Thoracic aorta (tissue), 2 donors: Measurements from ENCODE around the gene CD3E. TPM values are rescaled to one million over a fixed set of nuclear protein-coding genes. Genes with fewer than 3 reads are reported as not detected.

Experiments used
- ATAC-seq: fragments of 150-250 bp; one replicate; pipeline ENCODE4 v1.8.0; 2017; ENCODE audit warnings: low read depth; ENCODE audit not compliant: insufficient number of reproducible peaks, low FRiP score
- DNase-seq: peaks from one replicate; pipeline ENCODE4 v3.0.0-alpha.2; 2020; ENCODE audit warnings: low spot score
- H3K27ac ChIP-seq, 2 donors: fragments of 200-600 bp; sonication (generic); 1 replicate in 1 of 2; 2 replicates in 1 of 2; pipeline ENCODE4 v1.5.1; 2016; ENCODE audit warnings: mild to moderate bottlenecking in 2 of 2, moderate library complexity in 2 of 2
- H3K27me3 ChIP-seq: fragments of 200-600 bp; sonication (generic); replicated peaks from 2 replicates; pipeline ENCODE4 v1.6.0; 2016; ENCODE audit warnings: mild to moderate bottlenecking; ENCODE audit not compliant: insufficient read depth
- H3K36me3 ChIP-seq: fragments of 200-600 bp; sonication (generic); one replicate; pipeline ENCODE4 v1.5.1; 2016
- H3K4me1 ChIP-seq, 2 donors: fragments of 200-600 bp; sonication (generic); 1 replicate in 1 of 2; 2 replicates in 1 of 2; pipeline versions ENCODE4 v1.5.1 to v1.6.0; 2016; ENCODE audit warnings: low read depth in 2 of 2, mild to moderate bottlenecking in 1 of 2; ENCODE audit not compliant: control insufficient read depth in 1 of 2
- H3K4me3 ChIP-seq: fragments of 200-600 bp; sonication (generic); 2 replicates; pipeline ENCODE4 v1.5.1; 2016; ENCODE audit warnings: mild to moderate bottlenecking
- H3K9me3 ChIP-seq: fragments of 200-600 bp; sonication (generic); 2 replicates; pipeline ENCODE4 v1.5.1; 2016
- total RNA-seq, 2 donors: library from RNA; depleted of rRNA; stranded (reverse); fragments of >200 nt; gene quantifications; one replicate each; pipeline versions ENCODE4 v1.1.0 to v1.2.3, GENCODE V29; 2016
- TF ChIP-seq, protein P1 (sequence below): fragments of 200-600 bp; sonication (generic); IDR thresholded peaks from one replicate; pipeline ENCODE4 v1.5.1; 2019; ENCODE audit warnings: antibody characterized with exemption

CD3E gene
- total RNA-seq, 2 donors from 2014 or later = 1.1 to 1.3 TPM

DNA sequence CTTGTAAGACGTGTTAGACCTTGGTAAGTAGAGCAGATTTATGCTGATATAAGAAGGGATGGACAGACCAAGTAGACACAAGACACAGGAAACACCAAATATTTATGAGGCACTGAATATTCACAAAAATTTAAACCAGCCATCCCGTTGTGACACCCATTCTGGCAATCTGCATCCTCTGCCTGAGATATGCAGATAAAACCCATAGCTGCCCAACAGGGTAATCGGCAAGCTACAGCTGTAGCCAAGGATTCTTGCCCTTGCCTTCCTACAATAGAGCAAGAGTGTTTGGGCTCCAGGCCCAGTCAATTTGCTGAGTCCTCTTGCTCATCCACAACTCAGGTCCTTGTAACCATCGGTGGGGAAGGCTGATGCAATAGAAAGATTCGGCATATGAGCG lies 21.9 kb upstream of the CD3E start:
- no peaks in the 10 kb centered on the region for H3K36me3 ChIP-seq
- H3K27me3 ChIP-seq = no peaks in the 10 kb centered on the region
- no peaks in the 10 kb centered on the region for H3K9me3 ChIP-seq
- H3K4me3 ChIP-seq = no peak overlapping the region
- DNase-seq (no peak), ATAC-seq (no peak)
- H3K4me1 ChIP-seq = no peaks in the 10 kb centered on the region
- H3K27ac ChIP-seq = no peak overlapping the region
- TF ChIP-seq, protein P1, sequence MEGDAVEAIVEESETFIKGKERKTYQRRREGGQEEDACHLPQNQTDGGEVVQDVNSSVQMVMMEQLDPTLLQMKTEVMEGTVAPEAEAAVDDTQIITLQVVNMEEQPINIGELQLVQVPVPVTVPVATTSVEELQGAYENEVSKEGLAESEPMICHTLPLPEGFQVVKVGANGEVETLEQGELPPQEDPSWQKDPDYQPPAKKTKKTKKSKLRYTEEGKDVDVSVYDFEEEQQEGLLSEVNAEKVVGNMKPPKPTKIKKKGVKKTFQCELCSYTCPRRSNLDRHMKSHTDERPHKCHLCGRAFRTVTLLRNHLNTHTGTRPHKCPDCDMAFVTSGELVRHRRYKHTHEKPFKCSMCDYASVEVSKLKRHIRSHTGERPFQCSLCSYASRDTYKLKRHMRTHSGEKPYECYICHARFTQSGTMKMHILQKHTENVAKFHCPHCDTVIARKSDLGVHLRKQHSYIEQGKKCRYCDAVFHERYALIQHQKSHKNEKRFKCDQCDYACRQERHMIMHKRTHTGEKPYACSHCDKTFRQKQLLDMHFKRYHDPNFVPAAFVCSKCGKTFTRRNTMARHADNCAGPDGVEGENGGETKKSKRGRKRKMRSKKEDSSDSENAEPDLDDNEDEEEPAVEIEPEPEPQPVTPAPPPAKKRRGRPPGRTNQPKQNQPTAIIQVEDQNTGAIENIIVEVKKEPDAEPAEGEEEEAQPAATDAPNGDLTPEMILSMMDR = no peak

DNA sequence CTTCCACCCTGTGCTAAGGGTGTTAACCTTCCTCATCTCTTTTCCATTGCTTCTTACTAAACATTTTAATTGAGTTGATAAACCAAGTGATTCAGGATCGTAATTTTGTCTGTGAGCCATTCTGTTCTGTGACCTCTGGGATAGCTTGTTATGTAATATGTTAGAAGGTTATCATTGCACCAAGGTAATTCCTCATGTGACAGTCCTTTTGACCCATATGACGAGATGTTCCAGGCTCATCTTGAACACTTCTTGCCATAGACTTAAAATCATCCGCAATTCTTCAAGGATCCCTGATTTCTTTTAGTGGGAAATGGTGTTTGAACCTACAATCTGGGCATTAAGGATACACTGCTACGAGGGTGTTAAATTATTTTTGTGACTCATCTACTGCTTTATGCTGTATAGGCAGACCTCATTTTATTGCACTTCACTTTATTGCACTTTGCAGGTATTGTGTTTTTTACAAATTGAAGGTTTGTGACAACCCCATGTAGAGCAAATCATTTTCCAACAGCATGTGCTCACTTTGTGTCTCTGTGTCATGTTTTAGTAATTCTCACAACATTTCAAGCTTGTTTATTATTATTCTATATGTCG lies 21.4 kb upstream of the CD3E start:
- DNase-seq = no peak
- Histone ChIP-seq H3K36me3 (no peaks in the 10 kb centered on the region), H3K4me3 (no peak overlapping the region), H3K4me1 (no peaks in the 10 kb centered on the region), H3K27ac (no peak overlapping the region), H3K27me3 (no peaks in the 10 kb centered on the region), H3K9me3 (no peaks in the 10 kb centered on the region)
- no peak for ATAC-seq
- TF ChIP-seq, protein P1 = no peak

DNA sequence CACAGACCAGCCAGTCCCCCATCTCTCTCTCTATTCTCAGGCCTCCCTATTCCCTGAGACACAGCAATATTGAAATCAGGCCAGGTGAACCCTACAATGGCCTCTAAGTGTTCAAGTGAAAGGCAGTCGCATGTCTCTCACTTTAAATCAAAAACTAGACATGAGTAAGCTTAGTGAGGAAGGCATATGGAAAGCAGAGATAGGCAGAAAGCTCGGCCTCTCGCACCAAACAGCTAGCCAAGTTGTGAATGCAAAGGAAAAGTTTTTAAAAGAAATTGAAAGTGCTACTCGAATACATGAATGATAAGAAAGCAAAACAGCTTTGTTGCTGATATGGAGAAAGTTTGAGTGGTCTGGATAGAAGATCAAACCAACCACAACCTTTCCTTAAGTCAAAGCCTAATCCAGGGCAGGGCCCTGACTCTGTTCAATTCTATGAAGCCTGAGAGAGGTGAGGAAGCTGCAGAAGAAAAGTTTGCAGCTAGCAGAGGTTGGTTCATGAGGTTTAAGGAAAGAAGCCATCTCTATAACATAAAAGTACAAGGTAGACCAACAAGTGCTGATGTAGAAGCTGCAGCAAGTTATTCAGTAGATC lies 20.7 kb upstream of the CD3E start:
- ATAC-seq (no peak), DNase-seq (no peak)
- Histone ChIP-seq H3K27ac (no peak overlapping the region), H3K9me3 (no peaks in the 10 kb centered on the region), H3K36me3 (no peaks in the 10 kb centered on the region), H3K4me3 (no peak overlapping the region), H3K4me1 (no peaks in the 10 kb centered on the region), H3K27me3 (no peaks in the 10 kb centered on the region)
- TF ChIP-seq, protein P1 = no peak

DNA sequence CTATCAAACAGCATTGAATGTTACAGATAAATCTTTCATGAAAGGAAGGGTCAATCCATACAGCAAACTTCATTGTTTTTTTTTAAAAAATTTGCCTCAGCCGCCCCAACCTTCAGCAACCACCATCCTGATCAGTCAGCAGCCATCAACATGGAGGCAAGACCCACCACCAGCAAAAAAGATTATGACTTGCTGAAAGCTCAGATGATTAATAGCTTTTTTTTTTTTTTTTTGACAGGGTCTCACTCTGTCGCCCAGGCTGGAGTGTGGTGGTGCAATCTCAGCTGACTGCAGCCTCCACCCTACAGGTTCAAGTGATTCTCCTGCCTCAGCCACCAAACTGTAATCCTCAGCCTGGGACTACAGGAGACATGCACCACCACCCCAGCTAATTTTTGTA lies 18.0 kb upstream of the CD3E start:
- no peaks in the 10 kb centered on the region for H3K27me3 ChIP-seq
- no peak overlapping the region for H3K27ac ChIP-seq
- no peaks in the 10 kb centered on the region for H3K9me3 ChIP-seq
- no peaks in the 10 kb centered on the region for H3K4me1 ChIP-seq
- DNase-seq = no peak
- TF ChIP-seq, protein P1 = no peak
- H3K36me3 ChIP-seq = no peaks in the 10 kb centered on the region
- ATAC-seq = no peak
- no peak overlapping the region for H3K4me3 ChIP-seq

DNA sequence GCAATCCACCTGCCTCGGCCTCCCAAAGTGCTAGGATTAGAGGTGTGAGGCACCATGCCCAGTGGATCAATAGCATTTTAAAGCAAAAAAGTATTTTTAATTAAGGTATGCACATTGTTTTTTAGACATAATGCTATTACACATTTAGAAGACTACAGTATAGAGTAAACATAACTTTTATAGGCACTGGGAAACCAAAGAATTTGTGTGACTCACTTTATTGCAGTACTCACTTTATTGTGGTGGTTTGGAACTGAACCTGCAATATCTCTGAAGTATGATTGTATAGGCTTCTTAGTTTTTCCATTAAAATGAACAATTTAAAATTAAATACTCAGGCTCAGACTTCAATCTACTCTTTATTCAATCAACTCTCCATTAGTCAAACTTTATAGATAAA lies 17.5 kb upstream of the CD3E start:
- H3K36me3 ChIP-seq = no peaks in the 10 kb centered on the region
- ATAC-seq (no peak), DNase-seq (no peak)
- no peaks in the 10 kb centered on the region for H3K27me3 ChIP-seq
- TF ChIP-seq, protein P1 = no peak
- no peak overlapping the region for H3K27ac ChIP-seq
- H3K4me1 ChIP-seq = no peaks in the 10 kb centered on the region
- H3K4me3 ChIP-seq = no peak overlapping the region
- no peaks in the 10 kb centered on the region for H3K9me3 ChIP-seq
